Parathyroid adenoma (tissue), 2 donors: Measurements from ENCODE around the gene OBSCN.
"Not testable (repeated sequence)": the region's sequence is repeated elsewhere in the genome, so short reads cannot be mapped to it uniquely, and the experiment has no call there.

Source experiments
- H2AFZ ChIP-seq: fragments of 300-600 bp; sonication (generic); one replicate; pipeline ENCODE4 v1.7.0; 2017; ENCODE audit warnings: antibody characterized with exemption, mild to moderate bottlenecking
- H3K27ac ChIP-seq: fragments of 300-600 bp; sonication (generic); one replicate; pipeline ENCODE4 v1.7.0; 2017
- H3K27me3 ChIP-seq: fragments of 300-600 bp; sonication (generic); one replicate; pipeline ENCODE4 v1.7.0; 2017; ENCODE audit warnings: low read length; ENCODE audit not compliant: control insufficient read depth, insufficient read depth
- H3K36me3 ChIP-seq: fragments of 300-600 bp; sonication (generic); one replicate; pipeline ENCODE4 v1.7.0; 2017; ENCODE audit warnings: low read length; ENCODE audit not compliant: control insufficient read depth, insufficient read depth
- H3K4me1 ChIP-seq: fragments of 300-600 bp; sonication (generic); one replicate; pipeline ENCODE4 v1.7.0; 2017; ENCODE audit warnings: control low read depth
- H3K4me2 ChIP-seq: fragments of 300-600 bp; sonication (generic); one replicate; pipeline ENCODE4 v1.7.0; 2017; ENCODE audit warnings: low read length
- H3K4me3 ChIP-seq: fragments of 300-600 bp; sonication (generic); one replicate; pipeline ENCODE4 v1.7.0; 2017; ENCODE audit warnings: low read depth, low read length
- H3K79me2 ChIP-seq: fragments of 300-600 bp; sonication (generic); one replicate; pipeline ENCODE4 v1.7.0; 2017; ENCODE audit warnings: control low read depth
- H3K9ac ChIP-seq: fragments of 300-600 bp; sonication (generic); one replicate; pipeline ENCODE4 v1.7.0; 2017; ENCODE audit warnings: mild to moderate bottlenecking
- H3K9me3 ChIP-seq: fragments of 300-600 bp; sonication (generic); one replicate; pipeline ENCODE4 v1.7.0; 2017; ENCODE audit warnings: low read length; ENCODE audit not compliant: control insufficient read depth
- TF ChIP-seq, protein P1 (sequence below): fragments of 300-600 bp; sonication (generic); IDR thresholded peaks from one replicate; pipeline ENCODE4 v1.7.0; 2017; ENCODE audit warnings: antibody characterized with exemption, mild to moderate bottlenecking
- donor health status: primary hyperparathyroidism.

OBSCN gene

DNA sequence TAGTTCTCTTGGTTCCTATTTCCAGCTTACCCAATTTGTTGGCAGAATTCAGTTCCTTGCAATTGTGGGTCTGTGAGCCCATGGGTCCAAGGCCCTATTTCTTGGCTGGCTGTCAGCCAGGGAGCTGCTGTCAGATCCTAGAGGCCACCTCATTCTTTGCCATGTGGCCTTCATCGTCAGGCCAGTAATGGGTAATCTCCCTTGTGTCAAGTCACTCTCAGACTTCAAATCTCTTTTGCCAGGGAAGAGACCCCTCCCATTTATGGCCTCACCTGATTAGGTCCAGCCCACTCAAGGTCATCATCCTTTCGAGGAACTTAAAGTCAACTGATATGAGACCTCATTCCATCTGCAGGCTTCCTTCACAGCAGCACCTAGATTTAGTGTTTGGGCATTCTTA, 17.9 kb downstream of the OBSCN start:
- H3K4me2 ChIP-seq = no peak overlapping the region
- H3K36me3 ChIP-seq = no peaks in the 10 kb centered on the region
- no peak overlapping the region for H3K4me3 ChIP-seq
- no peaks in the 10 kb centered on the region for H3K27me3 ChIP-seq
- no peaks in the 10 kb centered on the region for H3K79me2 ChIP-seq
- no peak overlapping the region for H2AFZ ChIP-seq
- no peaks in the 10 kb centered on the region for H3K4me1 ChIP-seq
- H3K9me3 ChIP-seq = no peaks in the 10 kb centered on the region
- no peak overlapping the region for H3K9ac ChIP-seq
- TF ChIP-seq, protein P1, sequence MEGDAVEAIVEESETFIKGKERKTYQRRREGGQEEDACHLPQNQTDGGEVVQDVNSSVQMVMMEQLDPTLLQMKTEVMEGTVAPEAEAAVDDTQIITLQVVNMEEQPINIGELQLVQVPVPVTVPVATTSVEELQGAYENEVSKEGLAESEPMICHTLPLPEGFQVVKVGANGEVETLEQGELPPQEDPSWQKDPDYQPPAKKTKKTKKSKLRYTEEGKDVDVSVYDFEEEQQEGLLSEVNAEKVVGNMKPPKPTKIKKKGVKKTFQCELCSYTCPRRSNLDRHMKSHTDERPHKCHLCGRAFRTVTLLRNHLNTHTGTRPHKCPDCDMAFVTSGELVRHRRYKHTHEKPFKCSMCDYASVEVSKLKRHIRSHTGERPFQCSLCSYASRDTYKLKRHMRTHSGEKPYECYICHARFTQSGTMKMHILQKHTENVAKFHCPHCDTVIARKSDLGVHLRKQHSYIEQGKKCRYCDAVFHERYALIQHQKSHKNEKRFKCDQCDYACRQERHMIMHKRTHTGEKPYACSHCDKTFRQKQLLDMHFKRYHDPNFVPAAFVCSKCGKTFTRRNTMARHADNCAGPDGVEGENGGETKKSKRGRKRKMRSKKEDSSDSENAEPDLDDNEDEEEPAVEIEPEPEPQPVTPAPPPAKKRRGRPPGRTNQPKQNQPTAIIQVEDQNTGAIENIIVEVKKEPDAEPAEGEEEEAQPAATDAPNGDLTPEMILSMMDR = no peak
- no peak overlapping the region for H3K27ac ChIP-seq

DNA sequence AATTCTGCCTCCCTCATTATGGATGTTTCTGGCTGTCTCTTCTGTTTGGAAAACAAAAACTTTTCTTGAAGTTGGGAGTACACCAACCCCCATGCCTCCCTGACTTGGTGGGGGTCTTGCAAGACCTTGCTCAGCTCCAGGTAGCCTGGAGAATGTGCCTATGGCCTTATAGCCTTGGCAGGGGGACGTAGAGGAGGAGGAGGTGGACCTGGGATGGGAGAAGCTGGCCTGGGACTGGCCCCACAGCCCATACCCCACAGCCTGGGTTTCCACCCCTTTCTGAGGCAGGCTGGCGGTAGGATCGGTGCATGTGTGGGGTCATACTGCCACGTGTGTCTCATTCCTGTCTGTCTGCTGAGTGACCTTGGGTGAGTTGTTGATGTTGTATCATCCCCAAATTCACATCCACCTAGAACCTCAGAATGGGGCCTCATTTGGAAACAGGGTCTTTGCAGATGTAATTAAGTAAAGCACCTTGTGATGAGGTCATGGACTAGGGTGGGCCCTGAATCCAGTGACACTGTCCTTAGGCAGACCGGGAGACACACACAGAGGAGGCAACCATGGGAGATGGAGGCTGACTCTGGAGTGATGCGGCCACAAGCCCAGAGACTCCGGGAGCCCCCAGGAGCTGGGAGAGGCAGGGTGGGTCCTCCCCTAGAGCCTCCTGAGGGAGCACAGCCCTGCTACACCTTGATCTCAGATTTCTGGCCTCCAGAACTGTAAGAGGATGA, 18.5 kb downstream of the OBSCN start:
- H3K9me3 ChIP-seq = no peaks in the 10 kb centered on the region
- no peak overlapping the region for H3K9ac ChIP-seq
- TF ChIP-seq, protein P1 = no peak
- H3K36me3 ChIP-seq = no peaks in the 10 kb centered on the region
- H3K79me2 ChIP-seq = no peaks in the 10 kb centered on the region
- no peak overlapping the region for H3K27ac ChIP-seq
- no peaks in the 10 kb centered on the region for H3K4me1 ChIP-seq
- no peak overlapping the region for H3K4me3 ChIP-seq
- no peak overlapping the region for H2AFZ ChIP-seq
- H3K4me2 ChIP-seq = no peak overlapping the region
- no peaks in the 10 kb centered on the region for H3K27me3 ChIP-seq

DNA sequence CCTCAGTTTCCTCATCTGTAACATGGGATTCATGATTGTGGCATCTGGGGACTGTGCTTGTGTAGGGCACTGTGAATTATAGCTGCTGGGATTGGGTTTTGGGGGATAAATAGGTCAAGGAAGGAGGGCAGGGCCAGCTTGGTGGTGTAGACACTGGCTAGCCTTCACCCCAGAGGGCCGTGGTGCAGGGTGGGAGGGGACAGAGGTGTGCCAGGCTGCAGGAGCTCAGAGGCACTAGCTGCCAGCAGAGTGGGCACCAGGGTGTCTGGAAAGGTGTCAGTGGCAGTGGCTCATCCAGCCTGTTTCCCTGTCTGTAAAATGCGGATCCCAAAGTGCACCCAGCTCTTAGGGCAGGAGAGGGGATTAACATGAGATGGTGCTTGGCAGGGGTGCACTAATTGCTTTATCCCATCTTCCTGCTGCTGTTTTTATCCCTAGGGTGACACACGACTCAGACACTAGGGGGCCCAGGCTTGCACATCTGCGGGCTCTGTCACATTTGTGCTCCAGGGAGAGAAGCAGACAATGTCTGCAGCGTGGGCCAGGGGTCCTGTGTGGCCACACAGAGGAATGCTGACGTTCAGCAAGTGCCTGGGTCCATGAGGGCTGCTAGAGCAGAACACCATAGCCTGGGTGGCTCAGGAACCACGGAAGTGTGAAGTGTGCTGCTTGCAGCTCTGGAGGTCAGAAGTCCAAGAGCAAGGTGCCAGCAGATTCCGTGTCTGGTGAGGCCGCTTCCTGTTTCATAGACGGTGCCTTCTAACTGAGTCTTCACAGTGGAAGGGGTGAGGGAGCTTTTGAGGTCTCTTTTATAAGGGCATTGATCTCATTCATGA, 19.3 kb downstream of the OBSCN start:
- no peaks in the 10 kb centered on the region for H3K79me2 ChIP-seq
- no peaks in the 10 kb centered on the region for H3K9me3 ChIP-seq
- H3K27ac ChIP-seq = no peak overlapping the region
- H3K27me3 ChIP-seq = no peaks in the 10 kb centered on the region
- no peaks in the 10 kb centered on the region for H3K4me1 ChIP-seq
- no peak overlapping the region for H2AFZ ChIP-seq
- no peak overlapping the region for H3K4me3 ChIP-seq
- no peaks in the 10 kb centered on the region for H3K36me3 ChIP-seq
- H3K9ac ChIP-seq = no peak overlapping the region
- H3K4me2 ChIP-seq = no peak overlapping the region
- TF ChIP-seq, protein P1 = no peak

DNA sequence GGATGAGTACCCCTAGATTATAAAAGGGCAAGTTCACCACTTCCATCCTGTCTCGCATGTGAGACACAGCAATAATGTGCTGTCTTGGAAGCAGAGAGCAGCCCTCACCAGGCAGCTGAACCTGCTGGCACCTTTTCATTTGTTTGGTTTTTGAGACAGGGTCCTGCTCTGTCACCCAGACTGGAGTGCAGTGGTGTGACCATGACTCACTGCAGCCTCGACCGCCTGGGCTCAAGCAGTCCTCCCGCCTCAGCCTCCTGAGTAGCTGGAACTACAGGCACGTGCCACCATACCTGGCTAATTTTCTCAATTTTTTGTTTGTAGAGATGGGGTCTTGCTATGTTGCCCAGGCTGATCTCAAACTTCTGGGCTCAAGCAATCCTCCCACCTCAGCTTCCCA, 20.3 kb downstream of the OBSCN start:
- H3K27me3 ChIP-seq, H3K79me2 ChIP-seq, H3K4me3 ChIP-seq, H3K9ac ChIP-seq, H3K27ac ChIP-seq, H3K4me2 ChIP-seq, H2AFZ ChIP-seq, H3K9me3 ChIP-seq, H3K36me3 ChIP-seq, H3K4me1 ChIP-seq: not testable (repeated sequence)

DNA sequence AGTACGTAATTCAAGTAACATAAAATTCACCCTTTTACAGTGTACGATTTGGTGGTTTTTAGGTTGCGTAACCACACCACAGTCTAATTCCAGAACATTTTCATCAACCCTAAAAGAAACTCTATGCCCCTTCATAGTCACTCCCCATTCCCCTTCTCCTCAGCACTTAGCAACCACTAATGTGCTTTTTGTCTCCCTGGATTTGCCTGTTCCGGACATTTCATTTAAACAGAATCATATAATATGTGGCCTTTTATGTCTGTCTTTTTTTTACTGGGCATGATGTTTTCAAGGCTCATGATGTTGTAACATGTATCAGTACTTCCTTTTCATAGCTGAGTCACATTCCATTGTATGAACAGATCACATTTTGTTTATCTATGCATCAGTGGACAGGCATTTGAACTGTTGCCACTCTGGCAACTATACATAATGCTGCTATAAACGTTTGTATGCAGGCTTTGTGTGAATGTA, 20.8 kb downstream of the OBSCN start:
- Histone ChIP-seq H3K9ac (no peak overlapping the region), H3K4me1 (no peaks in the 10 kb centered on the region), H3K4me2 (no peak overlapping the region), H3K27me3 (no peaks in the 10 kb centered on the region), H3K27ac (no peak overlapping the region), H3K4me3 (no peak overlapping the region), H3K36me3 (no peaks in the 10 kb centered on the region), H2AFZ (no peak overlapping the region), H3K79me2 (no peaks in the 10 kb centered on the region), H3K9me3 (no peaks in the 10 kb centered on the region)
- TF ChIP-seq, protein P1 = no peak
